Epithelial cell of esophagus (primary cell): ENCODE measurements around the gene SHMT1.
"Not testable (repeated sequence)": the region's sequence is repeated elsewhere in the genome, so short reads cannot be mapped to it uniquely, and the experiment has no call there.

ENCODE experiments used
- DNase-seq: peaks from one replicate; pipeline ENCODE4 v3.0.0; 2010; ENCODE audit warnings: low read depth
- H3K4me3 ChIP-seq: 2 replicates; pipeline ENCODE4 v1.5.1; 2011; ENCODE audit warnings: mild to moderate bottlenecking, low read length, control low read depth
- TF ChIP-seq, protein P1 (sequence below): IDR thresholded peaks from 2 replicates; pipeline ENCODE4 v1.5.1; 2011; ENCODE audit warnings: low read depth, mild to moderate bottlenecking, low read length, control low read depth, inconsistent platforms; ENCODE audit not compliant: insufficient read depth; ENCODE audit errors: missing control alignments

SHMT1 gene

GRCh38 chr17:18377437-18378204 lies 14.3 kb upstream of the SHMT1 start, which contains the start of gene EVPLL:
Gene EVPLL, plus strand, starts transcription at chr17:18377778. Its CDS starts 3,160 bp downstream, at chr17:18380938.
- TF ChIP-seq, protein P1, sequence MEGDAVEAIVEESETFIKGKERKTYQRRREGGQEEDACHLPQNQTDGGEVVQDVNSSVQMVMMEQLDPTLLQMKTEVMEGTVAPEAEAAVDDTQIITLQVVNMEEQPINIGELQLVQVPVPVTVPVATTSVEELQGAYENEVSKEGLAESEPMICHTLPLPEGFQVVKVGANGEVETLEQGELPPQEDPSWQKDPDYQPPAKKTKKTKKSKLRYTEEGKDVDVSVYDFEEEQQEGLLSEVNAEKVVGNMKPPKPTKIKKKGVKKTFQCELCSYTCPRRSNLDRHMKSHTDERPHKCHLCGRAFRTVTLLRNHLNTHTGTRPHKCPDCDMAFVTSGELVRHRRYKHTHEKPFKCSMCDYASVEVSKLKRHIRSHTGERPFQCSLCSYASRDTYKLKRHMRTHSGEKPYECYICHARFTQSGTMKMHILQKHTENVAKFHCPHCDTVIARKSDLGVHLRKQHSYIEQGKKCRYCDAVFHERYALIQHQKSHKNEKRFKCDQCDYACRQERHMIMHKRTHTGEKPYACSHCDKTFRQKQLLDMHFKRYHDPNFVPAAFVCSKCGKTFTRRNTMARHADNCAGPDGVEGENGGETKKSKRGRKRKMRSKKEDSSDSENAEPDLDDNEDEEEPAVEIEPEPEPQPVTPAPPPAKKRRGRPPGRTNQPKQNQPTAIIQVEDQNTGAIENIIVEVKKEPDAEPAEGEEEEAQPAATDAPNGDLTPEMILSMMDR = no peak
- H3K4me3 ChIP-seq = peak within 1 kb of the TSS; percentile 56
- DNase-seq = peak; percentile 98

DNA sequence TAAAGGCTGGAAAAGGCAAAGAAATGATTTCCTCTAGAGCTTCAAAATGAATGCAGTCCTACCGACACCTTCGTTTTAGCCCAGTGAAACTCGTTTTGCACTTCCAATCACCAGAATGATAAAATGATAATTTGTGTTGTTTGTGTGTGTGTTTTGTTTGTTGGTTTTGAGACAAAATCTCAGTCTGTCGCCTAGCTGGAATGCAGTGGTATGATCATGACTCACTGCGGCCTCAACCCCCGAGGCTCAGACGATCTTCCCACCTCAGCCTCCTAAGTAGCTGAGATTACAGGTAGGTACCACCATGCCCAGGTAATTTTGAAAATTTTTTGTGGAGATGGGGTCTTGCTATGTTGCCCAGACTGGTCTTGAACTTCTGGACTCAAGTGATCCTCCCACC lies 10.9 kb upstream of the SHMT1 start:
- no peak for DNase-seq
- TF ChIP-seq, protein P1 = no peak
- H3K4me3 ChIP-seq = no peak overlapping the region

- not testable (repeated sequence) for DNase-seq, H3K4me3 ChIP-seq
These were observed 9.8 kb upstream of the SHMT1 start for GRCh38 chr17:18373181-18373580.

GRCh38 chr17:18371455-18371854 lies 8.1 kb upstream of the SHMT1 start:
- H3K4me3 ChIP-seq = no peak overlapping the region
- TF ChIP-seq, protein P1 = no peak
- DNase-seq = no peak

DNA sequence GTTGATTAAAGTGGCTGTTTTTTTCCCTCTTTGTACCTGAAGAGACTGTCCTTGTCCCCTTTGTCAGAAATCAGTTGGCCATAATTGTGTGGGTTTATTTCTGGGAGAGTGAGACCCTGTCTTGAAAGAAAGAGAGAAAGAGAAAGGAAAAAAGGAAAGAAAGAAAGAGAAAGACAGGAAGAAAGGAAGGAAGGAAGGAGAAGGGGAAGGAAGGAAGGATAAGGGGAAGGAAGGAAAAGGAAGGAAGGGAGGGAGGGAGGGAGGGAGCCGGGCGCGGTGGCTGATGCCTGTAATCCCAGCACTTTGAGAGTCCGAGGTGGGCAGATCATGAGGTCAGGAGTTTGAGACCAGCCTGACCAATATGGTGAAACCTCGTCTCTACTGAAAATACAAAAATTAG lies 7.4 kb upstream of the SHMT1 start:
- DNase-seq = no peak
- TF ChIP-seq, protein P1 = no peak
- H3K4me3 ChIP-seq = no peak overlapping the region

DNA sequence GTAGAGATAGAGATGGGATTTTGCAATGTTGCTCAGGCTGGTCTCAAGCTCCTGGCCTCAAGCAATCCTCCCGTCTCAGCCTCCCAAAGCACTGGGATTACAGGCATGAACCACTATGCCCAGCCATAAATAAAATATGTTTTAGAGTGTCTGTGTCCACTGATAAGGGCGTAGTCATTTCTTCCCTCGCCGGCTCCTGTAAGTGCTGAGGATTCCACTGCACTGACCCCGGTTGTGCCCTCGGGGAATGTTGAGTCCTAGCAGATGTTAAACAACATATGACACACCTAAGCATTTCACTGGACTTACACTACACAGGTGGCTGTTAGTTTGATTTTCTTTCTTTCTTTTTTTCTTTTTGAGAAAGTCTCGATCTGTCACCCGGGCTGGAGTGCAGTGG lies 5.6 kb upstream of the SHMT1 start:
- H3K4me3 ChIP-seq = no peak overlapping the region
- peak; percentile 70 for DNase-seq
- TF ChIP-seq, protein P1 = no peak

DNA sequence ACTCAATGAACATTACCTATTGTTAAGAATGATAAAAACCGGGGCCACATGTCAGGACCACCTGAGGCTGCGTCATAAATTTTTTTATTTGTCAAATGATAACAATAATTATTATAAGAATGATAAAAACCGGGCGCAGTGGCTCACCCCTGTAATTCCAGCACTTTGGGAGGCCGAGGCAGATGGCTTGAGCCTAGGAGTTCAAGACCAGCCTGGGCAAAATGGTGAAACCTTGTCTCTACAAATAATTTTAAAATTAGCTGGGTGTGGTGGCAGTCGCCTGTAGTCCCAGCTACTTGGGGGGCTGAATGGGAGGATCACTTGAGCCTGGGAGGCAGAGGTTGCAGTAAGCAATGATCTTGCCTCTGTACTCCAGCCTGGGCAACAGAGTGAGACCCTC lies 816 bp upstream of the SHMT1 start:
- DNase-seq = no peak
- no peak overlapping the region for H3K4me3 ChIP-seq
- TF ChIP-seq, protein P1 = no peak
